BLaER1 treated with 17β-estradiol and CSF1 and Interleukin-3, amounts not matched to agents 10 nM and 100 nM (cell line): ENCODE measurements around the gene TJAP1.
"Not testable (repeated sequence)": the region's sequence is repeated elsewhere in the genome, so short reads cannot be mapped to it uniquely, and the experiment has no call there.

Source experiments
- H3K27ac ChIP-seq, 11 experiments: shearing (Covaris generic); formaldehyde crosslinking; 2 replicates each; pipeline ENCODE4 v1.8.1; 2022
- H3K27me3 ChIP-seq, 11 experiments: shearing (Covaris generic); formaldehyde crosslinking; 2 replicates each; pipeline ENCODE4 v1.8.1; 2022
- H3K36me3 ChIP-seq, 11 experiments: shearing (Covaris generic); formaldehyde crosslinking; 2 replicates each; pipeline ENCODE4 v1.8.1; 2022
- H3K4me1 ChIP-seq, 10 experiments: shearing (Covaris generic); formaldehyde crosslinking; 2 replicates each; pipeline ENCODE4 v1.8.1; 2022
- H3K4me2 ChIP-seq, 11 experiments: shearing (Covaris generic); formaldehyde crosslinking; 2 replicates each; pipeline ENCODE4 v1.8.1; 2022
- H3K4me3 ChIP-seq, 10 experiments: shearing (Covaris generic); formaldehyde crosslinking; 2 replicates each; pipeline ENCODE4 v1.8.1; 2022
- H3K9ac ChIP-seq, 11 experiments: shearing (Covaris generic); formaldehyde crosslinking; 2 replicates each; pipeline ENCODE4 v1.8.1; 2022
- H3K9me3 ChIP-seq, 11 experiments: shearing (Covaris generic); formaldehyde crosslinking; replicated peaks in 1 of 11; 2 replicates each; pipeline ENCODE4 v1.8.1; 2022
- H4K20me1 ChIP-seq, 11 experiments: shearing (Covaris generic); formaldehyde crosslinking; 2 replicates each; pipeline ENCODE4 v1.8.1; 2022
- Cebpa-rat ChIP-seq, 11 experiments: shearing (Covaris generic); IDR thresholded peaks; 2 replicates each; pipeline ENCODE4 v1.8.1; 2022

TJAP1 gene

GRCh38 chr6:43493230-43493629 lies 15.9 kb downstream of the TJAP1 start:
- TF ChIP-seq Cebpa-rat (IDR thresholded peaks at IDR 0.05) = no peak
- no peak overlapping the region for H3K4me3 ChIP-seq
- peaks cover 9 to 39% (median 31%) of the 10 kb centered on the region in 11 experiments for H3K36me3 ChIP-seq
- no peak overlapping the region for H3K9ac ChIP-seq
- no peaks in the 10 kb centered on the region for H3K27me3 ChIP-seq
- H3K4me1 ChIP-seq = peaks cover 19 to 49% (median 29%) of the 10 kb centered on the region in 10 experiments
- H3K27ac ChIP-seq = no peak overlapping the region
- no peaks in the 10 kb centered on the region for H3K9me3 ChIP-seq
- no peak overlapping the region for H3K4me2 ChIP-seq
- H4K20me1 ChIP-seq = peaks cover 0 to 67% (median 52%) of the 10 kb centered on the region in 11 experiments

GRCh38 chr6:43493833-43494232 lies 16.5 kb downstream of the TJAP1 start:
- Histone ChIP-seq H3K27me3 (no peaks in the 10 kb centered on the region), H3K36me3 (peaks cover 15 to 45% (median 37%) of the 10 kb centered on the region in 11 experiments), H3K4me2 (peak overlapping the region in 4 of 11 experiments; percentile 71 to 89 (median 85); a peak in 5 of 22 replicates), H4K20me1 (peaks cover 2 to 69% (median 52%) of the 10 kb centered on the region in 11 experiments; a peak in 21 of 22 replicates), H3K4me3 (no peak overlapping the region), H3K4me1 (peaks cover 19 to 43% (median 29%) of the 10 kb centered on the region in 10 experiments), H3K9ac (no peak overlapping the region; a peak in 1 of 22 replicates), H3K27ac (0 out of 22 replicates have a peak overlapping the region, but pooled peaks of 2 of the 11 experiments have one; percentile 1 to 2), H3K9me3 (no peaks in the 10 kb centered on the region)
- no peak for TF ChIP-seq Cebpa-rat (IDR thresholded peaks at IDR 0.05)

- Histone ChIP-seq H3K9me3 (no peaks in the 10 kb centered on the region), H3K4me1 (peaks cover 19 to 38% (median 29%) of the 10 kb centered on the region in 10 experiments), H3K27me3 (no peaks in the 10 kb centered on the region), H3K27ac (peak overlapping the region in 4 of 11 experiments; percentile 36 to 59 (median 50); a peak in 3 of 22 replicates), H3K9ac (peak overlapping the region in 1 of 11 experiments; percentile 20; a peak in 1 of 22 replicates), H3K4me2 (peak overlapping the region in 8 of 11 experiments; percentile 13 to 89 (median 78); a peak in 14 of 22 replicates), H3K4me3 (no peak overlapping the region), H4K20me1 (peaks cover 7 to 69% (median 52%) of the 10 kb centered on the region in 11 experiments; a peak in 21 of 22 replicates), H3K36me3 (peaks cover 20 to 50% (median 42%) of the 10 kb centered on the region in 11 experiments)
- no peak for TF ChIP-seq Cebpa-rat (IDR thresholded peaks at IDR 0.05)
These were observed 17.0 kb downstream of the TJAP1 start for GRCh38 chr6:43494321-43494720.

- TF ChIP-seq Cebpa-rat (IDR thresholded peaks at IDR 0.05) = no peak
- Histone ChIP-seq H3K4me1 (peaks cover 19 to 34% (median 28%) of the 10 kb centered on the region in 10 experiments), H3K4me3 (no peak overlapping the region; a peak in 1 of 20 replicates), H4K20me1 (peaks cover 9 to 69% (median 52%) of the 10 kb centered on the region in 11 experiments; a peak in 20 of 22 replicates), H3K27me3 (no peaks in the 10 kb centered on the region), H3K9me3 (no peaks in the 10 kb centered on the region), H3K27ac (peak overlapping the region in 8 of 11 experiments; percentile 23 to 59 (median 42); a peak in 13 of 22 replicates), H3K36me3 (peaks cover 24 to 55% (median 46%) of the 10 kb centered on the region in 11 experiments), H3K9ac (peak overlapping the region in 2 of 11 experiments; percentile 20 to 24; a peak in 2 of 22 replicates), H3K4me2 (peak overlapping the region; percentile 13 to 89 (median 71); a peak in 21 of 22 replicates)
These were observed 17.4 kb downstream of the TJAP1 start for GRCh38 chr6:43494766-43495165.

- peaks cover 9 to 69% (median 52%) of the 10 kb centered on the region in 11 experiments; a peak in 19 of 22 replicates for H4K20me1 ChIP-seq
- peak overlapping the region; percentile 13 to 89 (median 71) for H3K4me2 ChIP-seq
- H3K9ac ChIP-seq = peak overlapping the region in 5 of 11 experiments; percentile 0 to 49 (median 20); a peak in 4 of 22 replicates
- no peak for TF ChIP-seq Cebpa-rat (IDR thresholded peaks at IDR 0.05)
- H3K4me3 ChIP-seq = no peak overlapping the region; a peak in 1 of 20 replicates
- no peaks in the 10 kb centered on the region for H3K27me3 ChIP-seq
- peaks cover 31 to 62% (median 53%) of the 10 kb centered on the region in 11 experiments for H3K36me3 ChIP-seq
- H3K9me3 ChIP-seq = no peaks in the 10 kb centered on the region
- H3K27ac ChIP-seq = peak overlapping the region in 8 of 11 experiments; percentile 0 to 59 (median 42); a peak in 11 of 22 replicates
- H3K4me1 ChIP-seq = peaks cover 19 to 34% (median 27%) of the 10 kb centered on the region in 10 experiments
These were observed 18.1 kb downstream of the TJAP1 start for GRCh38 chr6:43495409-43495941.

GRCh38 chr6:43496370-43497128 lies 19.2 kb downstream of the TJAP1 start:
- TF ChIP-seq Cebpa-rat (IDR thresholded peaks at IDR 0.05) = no peak
- H3K4me1 ChIP-seq = peaks cover 19 to 34% (median 27%) of the 10 kb centered on the region in 10 experiments
- H3K36me3 ChIP-seq = peaks cover 42 to 73% (median 64%) of the 10 kb centered on the region in 11 experiments
- H3K4me2 ChIP-seq = peak overlapping the region in 2 of 11 experiments; percentile 67 to 89; a peak in 1 of 22 replicates
- no peaks in the 10 kb centered on the region for H3K27me3 ChIP-seq
- no peak overlapping the region for H3K4me3 ChIP-seq
- H4K20me1 ChIP-seq = peaks cover 9 to 74% (median 52%) of the 10 kb centered on the region in 11 experiments; a peak in 20 of 22 replicates
- peak overlapping the region in 5 of 11 experiments; percentile 17 to 49 (median 44); a peak in 5 of 22 replicates for H3K9ac ChIP-seq
- H3K9me3 ChIP-seq = no peaks in the 10 kb centered on the region
- H3K27ac ChIP-seq = peak overlapping the region in 4 of 11 experiments; percentile 4 to 54 (median 22); a peak in 2 of 22 replicates

- Histone ChIP-seq H3K4me3 (no peak overlapping the region), H3K27me3 (no peaks in the 10 kb centered on the region), H3K4me2 (no peak overlapping the region), H3K9me3 (no peaks in the 10 kb centered on the region), H3K9ac (peak overlapping the region in 4 of 11 experiments; percentile 11 to 44 (median 30); a peak in 1 of 22 replicates), H3K36me3 (peaks cover 45 to 73% (median 66%) of the 10 kb centered on the region in 11 experiments), H3K27ac (no peak overlapping the region), H4K20me1 (peaks cover 9 to 70% (median 47%) of the 10 kb centered on the region in 11 experiments; a peak in 20 of 22 replicates), H3K4me1 (peaks cover 19 to 34% (median 27%) of the 10 kb centered on the region in 10 experiments)
- TF ChIP-seq Cebpa-rat (IDR thresholded peaks at IDR 0.05) = no peak
These were observed 19.7 kb downstream of the TJAP1 start for GRCh38 chr6:43497129-43497396.

GRCh38 chr6:43497689-43498088 lies 20.3 kb downstream of the TJAP1 start:
- peaks cover 19 to 34% (median 26%) of the 10 kb centered on the region in 10 experiments for H3K4me1 ChIP-seq
- H3K9ac ChIP-seq = peak overlapping the region in 5 of 11 experiments; percentile 11 to 44 (median 17); a peak in 2 of 22 replicates
- H4K20me1 ChIP-seq = peaks cover 16 to 70% (median 41%) of the 10 kb centered on the region in 11 experiments; a peak in 20 of 22 replicates
- no peak overlapping the region for H3K4me3 ChIP-seq
- TF ChIP-seq Cebpa-rat (IDR thresholded peaks at IDR 0.05) = no peak
- no peaks in the 10 kb centered on the region for H3K27me3 ChIP-seq
- peaks cover 51 to 75% (median 68%) of the 10 kb centered on the region in 11 experiments for H3K36me3 ChIP-seq
- no peak overlapping the region for H3K27ac ChIP-seq
- H3K9me3 ChIP-seq = no peaks in the 10 kb centered on the region
- no peak overlapping the region for H3K4me2 ChIP-seq

- 0 out of 22 replicates have a peak overlapping the region, but pooled peaks of 2 of the 11 experiments have one; percentile 16 to 23 for H3K9ac ChIP-seq
- not testable (repeated sequence) for H3K4me3 ChIP-seq, H3K27ac ChIP-seq, H3K27me3 ChIP-seq, H3K4me2 ChIP-seq, H3K9me3 ChIP-seq
- peaks cover 57 to 81% (median 70%) of the 10 kb centered on the region in 11 experiments for H3K36me3 ChIP-seq
- H4K20me1 ChIP-seq = peaks cover 22 to 71% (median 38%) of the 10 kb centered on the region in 11 experiments; a peak in 20 of 22 replicates
- peaks cover 19 to 34% (median 26%) of the 10 kb centered on the region in 10 experiments for H3K4me1 ChIP-seq
These were observed 20.9 kb downstream of the TJAP1 start for GRCh38 chr6:43498291-43498690.
